Lung (tissue), 12 donors: ENCODE results near the gene GREM2. TPM values are rescaled to one million over a fixed set of nuclear protein-coding genes. Genes with fewer than 3 reads are reported as not detected.

ENCODE experiments used
- ATAC-seq: fragments of 200-7000 bp; cut with Tn5 transposase; one replicate; pipeline ENCODE4 v1.9.1; 2020; ENCODE audit warnings: moderate number of reproducible peaks; ENCODE audit not compliant: insufficient read depth, low FRiP score
- DNase-seq, 3 donors: peaks; one replicate each; pipeline ENCODE4 v3.0.0-alpha.2; 2013 to 2017
- H3K27ac ChIP-seq, 2 donors: one replicate each; pipeline ENCODE4 v1.5.1; 2013; ENCODE audit warnings: mild to moderate bottlenecking in 2 of 2, moderate library complexity in 2 of 2, control low read depth in 1 of 2, inconsistent platforms in 1 of 2, low read depth in 1 of 2, low read length in 1 of 2
- H3K27me3 ChIP-seq, 3 donors: one replicate each; pipeline ENCODE4 v1.5.1; 2013; ENCODE audit warnings: low read length in 2 of 3; ENCODE audit not compliant: control insufficient read depth in 3 of 3, insufficient read depth in 3 of 3
- H3K36me3 ChIP-seq, 4 donors: one replicate each; pipeline ENCODE4 v1.5.1; 2013; ENCODE audit warnings: low read length in 4 of 4, mild to moderate bottlenecking in 1 of 4, moderate library complexity in 1 of 4; ENCODE audit not compliant: control insufficient read depth in 4 of 4, insufficient read depth in 4 of 4
- H3K4me1 ChIP-seq, 5 donors: one replicate each; pipeline ENCODE4 v1.5.1; 2013; ENCODE audit warnings: low read length in 5 of 5, mild to moderate bottlenecking in 2 of 5, moderate library complexity in 1 of 5; ENCODE audit not compliant: control insufficient read depth in 5 of 5, insufficient read depth in 5 of 5
- H3K4me3 ChIP-seq: one replicate; pipeline ENCODE4 v1.5.1; 2013; ENCODE audit warnings: mild to moderate bottlenecking, control low read depth, moderate library complexity
- H3K9ac ChIP-seq, 2 donors: one replicate each; pipeline ENCODE4 v1.5.1; 2013; ENCODE audit warnings: low read length in 2 of 2, control low read depth in 1 of 2; ENCODE audit not compliant: insufficient read depth in 1 of 2
- H3K9me3 ChIP-seq, 4 donors: one replicate each; pipeline ENCODE4 v1.5.1; 2013; ENCODE audit warnings: low read length in 3 of 4, mild to moderate bottlenecking in 1 of 4, moderate library complexity in 1 of 4; ENCODE audit not compliant: control insufficient read depth in 4 of 4, insufficient read depth in 3 of 4
- CTCF ChIP-seq: IDR thresholded peaks from 2 replicates; pipeline ENCODE4 v1.5.1; 2012; ENCODE audit warnings: mild to moderate bottlenecking; ENCODE audit errors: control extremely low read depth, extremely low read depth
- WGBS, 2 donors: extraction: QIAGEN DNeasy Blood & Tissue Kit; methylation state at CpG; one replicate each; pipeline ENCODE4 v1.1.7; 2013; 5-methylcytosine and 5-hydroxymethylcytosine counted together
- polyA plus RNA-seq, 2 donors: library from polyadenylated mRNA; stranded (reverse); fragments of 200-250 nt; gene quantifications; one replicate each; pipeline ENCODE4 v1.2.1, GENCODE V29; 2013
- total RNA-seq, 2 donors: library from RNA; depleted of rRNA in 1 of 2; stranded (reverse); fragments of >200 nt in 1 of 2; gene quantifications; one replicate each; pipeline ENCODE4 v1.2.1, GENCODE V29; 2014 to 2021
- donor health status: control.
- donor health status: control.
- donor health status: Bipolar disorder and iron deficiency.
- donor health status: healthy.
- donor health status: DM: yes; HTN: yes; CAD: no.

The GREM2 gene
- total and polyA plus RNA-seq, 4 donors, result 0.47 to 8.8 (median 0.76) TPM

DNA sequence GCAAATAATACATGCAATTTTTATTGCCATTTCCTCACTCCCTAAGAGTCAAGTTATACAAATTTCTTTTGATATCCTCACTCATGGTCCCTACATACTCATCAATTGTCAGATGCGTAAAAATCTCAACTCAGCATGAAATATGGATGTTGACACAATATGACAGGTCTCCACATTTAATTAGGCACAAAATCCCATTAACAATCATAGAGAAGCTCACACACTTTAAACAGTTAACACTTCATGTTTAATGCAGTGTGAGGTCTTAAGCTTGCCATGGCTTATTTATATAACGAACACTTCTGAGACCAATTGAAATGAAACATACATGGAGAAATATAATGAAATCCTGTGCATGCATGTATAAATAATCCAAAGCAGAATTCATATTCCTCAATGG lies 58.6 kb downstream of the GREM2 start:
- Histone ChIP-seq H3K9me3 (no peaks in the 10 kb centered on the region), H3K36me3 (no peaks in the 10 kb centered on the region), H3K27me3 (no peaks in the 10 kb centered on the region), H3K4me3 (no peak overlapping the region), H3K27ac (no peak overlapping the region), H3K4me1 (no peaks in the 10 kb centered on the region), H3K9ac (no peak overlapping the region)
- no peak for TF ChIP-seq CTCF
- DNase-seq (no peak), ATAC-seq (no peak)
- 89 to 90% methylated on average over 2 of the region's 2 CpGs for WGBS, 2 donors

GRCh38 chr1:240539769-240540414 lies 72.1 kb downstream of the GREM2 start:
- TF ChIP-seq CTCF, result no peak

DNA sequence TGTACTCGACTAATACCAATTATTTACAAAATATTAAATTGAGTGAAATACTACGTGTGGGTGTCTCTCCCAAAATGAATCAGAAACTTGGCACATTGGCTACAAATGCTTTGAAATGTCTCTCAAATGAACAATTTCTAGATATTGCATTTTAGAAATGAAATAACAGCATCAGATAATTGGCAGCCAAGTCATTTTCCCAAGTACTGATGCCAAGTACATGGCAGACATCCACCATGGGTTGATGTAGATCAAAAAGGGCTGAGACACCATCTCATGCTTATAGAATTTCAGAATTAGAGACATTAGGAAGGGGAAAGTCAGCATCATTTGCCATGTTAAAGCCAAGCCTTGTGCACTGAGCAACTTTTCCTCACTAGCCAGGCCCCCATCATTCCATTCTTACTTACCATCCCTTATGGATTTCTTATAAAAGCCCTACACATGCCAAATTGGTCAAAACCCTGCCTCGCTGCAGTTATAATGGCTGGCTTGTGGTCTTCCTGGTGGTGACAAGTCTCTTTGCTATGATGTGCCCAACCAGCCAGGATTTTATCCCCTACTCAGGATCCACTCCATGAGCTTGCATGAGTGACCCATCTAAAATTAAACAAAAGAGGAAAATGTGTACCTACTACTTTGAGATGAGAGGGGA lies 73.1 kb downstream of the GREM2 start:
- WGBS, 2 donors, result 79 to 85% methylated on average over 3 of the region's 3 CpGs
- H3K27ac ChIP-seq, result no peak overlapping the region
- no peak overlapping the region for H3K9ac ChIP-seq
- no peak for TF ChIP-seq CTCF
- no peaks in the 10 kb centered on the region for H3K36me3 ChIP-seq
- no peak for DNase-seq
- no peaks in the 10 kb centered on the region for H3K9me3 ChIP-seq
- H3K4me1 ChIP-seq, result no peaks in the 10 kb centered on the region
- H3K4me3 ChIP-seq, result no peak overlapping the region
- no peak for ATAC-seq
- no peaks in the 10 kb centered on the region for H3K27me3 ChIP-seq

More at GRCh38 chr1:240539769-240540414, 72.1 kb downstream of the GREM2 start:
- H3K27ac ChIP-seq, result no peak overlapping the region
- H3K9ac ChIP-seq, result no peak overlapping the region
- no peak overlapping the region for H3K4me3 ChIP-seq
- H3K4me1 ChIP-seq, result no peaks in the 10 kb centered on the region
- no peaks in the 10 kb centered on the region for H3K36me3 ChIP-seq
- no peaks in the 10 kb centered on the region for H3K9me3 ChIP-seq
- H3K27me3 ChIP-seq, result no peaks in the 10 kb centered on the region
- WGBS, 2 donors, result 41 to 54% methylated on average over 3 of the region's 3 CpGs
- no peak for ATAC-seq
- DNase-seq, result no peak
